Measurements from ENCODE around the gene CPTP. TPM values are rescaled to one million over a fixed set of nuclear protein-coding genes. Genes with fewer than 3 reads are reported as not detected.
A peak's percentile ranks its signal among the peaks of the same experiment; 100 is the strongest.
"Not testable (repeated sequence)": the region's sequence is repeated elsewhere in the genome, so short reads cannot be mapped to it uniquely, and the experiment has no call there.

The CPTP gene
- total RNA-seq, 1 experiment from 2014 or later = 29.4 TPM

- H3K4me3 ChIP-seq = no peak overlapping the region
- peaks cover 18% of the 10 kb centered on the region for H3K4me1 ChIP-seq (replicated peaks)
- peaks cover 96% of the 10 kb centered on the region for H3K36me3 ChIP-seq
- no peaks in the 10 kb centered on the region for H3K27me3 ChIP-seq (replicated peaks)
- no peak for DNase-seq (ENCODE audit: low read depth in 1 of 2, low spot score in 2 of 2)
- H3K9me3 ChIP-seq (replicated peaks) = no peaks in the 10 kb centered on the region
- H3K27ac ChIP-seq = no peak overlapping the region
These were observed 9.8 kb upstream of the CPTP start for GRCh38 chr1:1314678-1315335.

GRCh38 chr1:1315435-1315954 lies 9.1 kb upstream of the CPTP start:
- no peak overlapping the region for H3K27ac ChIP-seq
- no peaks in the 10 kb centered on the region for H3K27me3 ChIP-seq (replicated peaks)
- DNase-seq (ENCODE audit: low read depth in 1 of 2, low spot score in 2 of 2) = no peak
- H3K36me3 ChIP-seq = peaks cover 96% of the 10 kb centered on the region
- H3K4me3 ChIP-seq = no peak overlapping the region
- peaks cover 15% of the 10 kb centered on the region for H3K4me1 ChIP-seq (replicated peaks)
- no peaks in the 10 kb centered on the region for H3K9me3 ChIP-seq (replicated peaks)

- not testable (repeated sequence) for H3K27ac ChIP-seq; H3K4me3 ChIP-seq; H3K9me3 ChIP-seq (replicated peaks); H3K27me3 ChIP-seq (replicated peaks); DNase-seq (ENCODE audit: low read depth in 1 of 2, low spot score in 2 of 2)
- H3K36me3 ChIP-seq = peaks cover 96% of the 10 kb centered on the region
- peaks cover 15% of the 10 kb centered on the region for H3K4me1 ChIP-seq (replicated peaks)
These were observed 8.4 kb upstream of the CPTP start for GRCh38 chr1:1316199-1316598.

- peaks cover 19% of the 10 kb centered on the region for H3K4me1 ChIP-seq (replicated peaks)
- H3K27ac ChIP-seq = no peak overlapping the region
- H3K36me3 ChIP-seq = peaks cover 94% of the 10 kb centered on the region
These were observed 7.2 kb upstream of the CPTP start for GRCh38 chr1:1317420-1317819.

GRCh38 chr1:1318131-1318652 lies 6.4 kb upstream of the CPTP start:
- Histone ChIP-seq H3K27ac (peak overlapping the region; percentile 21; the same call in 1 of the 2 replicates), H3K27me3 (replicated peaks) (no peaks in the 10 kb centered on the region), H3K9me3 (replicated peaks) (no peaks in the 10 kb centered on the region), H3K4me3 (no peak overlapping the region), H3K36me3 (peaks cover 92% of the 10 kb centered on the region), H3K4me1 (replicated peaks) (peaks cover 23% of the 10 kb centered on the region)
- peak; percentile 58 to 85 for DNase-seq (ENCODE audit: low read depth in 1 of 2, low spot score in 2 of 2)

More at GRCh38 chr1:1317420-1317819, 7.2 kb upstream of the CPTP start:
- H3K27me3 ChIP-seq (replicated peaks) = no peaks in the 10 kb centered on the region
- no peak overlapping the region for H3K4me3 ChIP-seq
- H3K9me3 ChIP-seq (replicated peaks) = no peaks in the 10 kb centered on the region
- DNase-seq (ENCODE audit: low read depth in 1 of 2, low spot score in 2 of 2) = no peak

- Histone ChIP-seq H3K27me3 (replicated peaks) (no peaks in the 10 kb centered on the region), H3K9me3 (replicated peaks) (no peaks in the 10 kb centered on the region), H3K4me1 (replicated peaks) (peaks cover 27% of the 10 kb centered on the region), H3K36me3 (peaks cover 84% of the 10 kb centered on the region), H3K4me3 (no peak overlapping the region), H3K27ac (peak overlapping the region; percentile 21; the same call in 1 of the 2 replicates)
- no peak for DNase-seq (ENCODE audit: low read depth in 1 of 2, low spot score in 2 of 2)
These were observed 5.6 kb upstream of the CPTP start for GRCh38 chr1:1318777-1319645.

- DNase-seq (ENCODE audit: low read depth in 1 of 2, low spot score in 2 of 2) = no peak
- H3K4me1 ChIP-seq (replicated peaks) = peaks cover 30% of the 10 kb centered on the region
- H3K36me3 ChIP-seq = peaks cover 82% of the 10 kb centered on the region
- no peak overlapping the region for H3K4me3 ChIP-seq
- no peaks in the 10 kb centered on the region for H3K27me3 ChIP-seq (replicated peaks)
- no peaks in the 10 kb centered on the region for H3K9me3 ChIP-seq (replicated peaks)
- H3K27ac ChIP-seq = no peak overlapping the region
These were observed 5.0 kb upstream of the CPTP start for GRCh38 chr1:1319646-1319941.

- H3K27me3 ChIP-seq (replicated peaks) = no peaks in the 10 kb centered on the region
- no peak overlapping the region for H3K27ac ChIP-seq
- no peaks in the 10 kb centered on the region for H3K9me3 ChIP-seq (replicated peaks)
- H3K4me3 ChIP-seq = no peak overlapping the region
- peaks cover 85% of the 10 kb centered on the region for H3K36me3 ChIP-seq
- H3K4me1 ChIP-seq (replicated peaks) = peaks cover 41% of the 10 kb centered on the region
- DNase-seq (ENCODE audit: low read depth in 1 of 2, low spot score in 2 of 2) = no peak
These were observed 3.7 kb upstream of the CPTP start for GRCh38 chr1:1320666-1321448.

- Histone ChIP-seq H3K27me3 (replicated peaks) (no peaks in the 10 kb centered on the region), H3K36me3 (peaks cover 81% of the 10 kb centered on the region), H3K4me1 (replicated peaks) (peaks cover 42% of the 10 kb centered on the region), H3K9me3 (replicated peaks) (no peaks in the 10 kb centered on the region), H3K4me3 (no peak overlapping the region), H3K27ac (no peak overlapping the region)
- DNase-seq (ENCODE audit: low read depth in 1 of 2, low spot score in 2 of 2) = no peak
These were observed 3.1 kb upstream of the CPTP start for GRCh38 chr1:1321477-1321876.

- H3K9me3 ChIP-seq (replicated peaks) = no peaks in the 10 kb centered on the region
- DNase-seq (ENCODE audit: low read depth in 1 of 2, low spot score in 2 of 2) = no peak
- no peak overlapping the region for H3K4me3 ChIP-seq
- H3K27ac ChIP-seq = no peak overlapping the region
- no peaks in the 10 kb centered on the region for H3K27me3 ChIP-seq (replicated peaks)
- peaks cover 42% of the 10 kb centered on the region for H3K4me1 ChIP-seq (replicated peaks)
- peaks cover 81% of the 10 kb centered on the region for H3K36me3 ChIP-seq
These were observed 2.2 kb upstream of the CPTP start for GRCh38 chr1:1322418-1322817.

- peaks cover 81% of the 10 kb centered on the region for H3K36me3 ChIP-seq
- no peak for DNase-seq (ENCODE audit: low read depth in 1 of 2, low spot score in 2 of 2)
- H3K27ac ChIP-seq = no peak overlapping the region
- no peaks in the 10 kb centered on the region for H3K9me3 ChIP-seq (replicated peaks)
- H3K27me3 ChIP-seq (replicated peaks) = no peaks in the 10 kb centered on the region
- H3K4me1 ChIP-seq (replicated peaks) = peaks cover 40% of the 10 kb centered on the region
- H3K4me3 ChIP-seq = no peak overlapping the region
These were observed 1.6 kb upstream of the CPTP start for GRCh38 chr1:1322952-1323351.

GRCh38 chr1:1324084-1324523 lies 498 bp upstream of the CPTP start:
- Histone ChIP-seq H3K27me3 (replicated peaks) (no peaks in the 10 kb centered on the region), H3K9me3 (replicated peaks) (no peaks in the 10 kb centered on the region), H3K36me3 (peaks cover 79% of the 10 kb centered on the region), H3K4me3 (peak overlapping the region; percentile 100), H3K27ac (peak overlapping the region; percentile 75), H3K4me1 (replicated peaks) (peaks cover 28% of the 10 kb centered on the region)
- DNase-seq (ENCODE audit: low read depth in 1 of 2, low spot score in 2 of 2) = no peak

GRCh38 chr1:1325288-1326074 lies 879 bp downstream of the CPTP start:
- peaks cover 28% of the 10 kb centered on the region for H3K4me1 ChIP-seq (replicated peaks)
- peaks cover 66% of the 10 kb centered on the region for H3K36me3 ChIP-seq
- peak overlapping the region; percentile 100 for H3K4me3 ChIP-seq
- no peak for DNase-seq (ENCODE audit: low read depth in 1 of 2, low spot score in 2 of 2)
- peak overlapping the region; percentile 55 for H3K27ac ChIP-seq
- H3K9me3 ChIP-seq (replicated peaks) = peaks cover 3% of the 10 kb centered on the region
- no peaks in the 10 kb centered on the region for H3K27me3 ChIP-seq (replicated peaks)
